NCI-H2029 (cell line): ENCODE data around the gene TMEM132D.
"Not testable (repeated sequence)": the region's sequence is repeated elsewhere in the genome, so short reads cannot be mapped to it uniquely, and the experiment has no call there.

ENCODE experiments used
- DNase-seq: peaks from one replicate; lab custom pipeline; 2025; lab: John Stamatoyannopoulos, UW

The TMEM132D gene

GRCh38 chr12:129237881-129238280 lies 665.9 kb downstream of the TMEM132D start:
- DNase-seq, result no peak

GRCh38 chr12:129234209-129234608 lies 669.6 kb downstream of the TMEM132D start:
- DNase-seq, result no peak

GRCh38 chr12:129231491-129231890 lies 672.3 kb downstream of the TMEM132D start:
- DNase-seq, result no peak

- DNase-seq, result no peak
Measured at GRCh38 chr12:129230995-129231394, 672.8 kb downstream of the TMEM132D start.

GRCh38 chr12:129226851-129227250 lies 677.0 kb downstream of the TMEM132D start:
- no peak for DNase-seq

- no peak for DNase-seq
Measured at GRCh38 chr12:129226005-129226404, 677.8 kb downstream of the TMEM132D start.

- DNase-seq, result no peak
Measured at GRCh38 chr12:129215556-129215955, 688.3 kb downstream of the TMEM132D start.

GRCh38 chr12:129213551-129213950 lies 690.3 kb downstream of the TMEM132D start:
- no peak for DNase-seq

GRCh38 chr12:129211862-129212630 lies 691.8 kb downstream of the TMEM132D start:
- no peak for DNase-seq

GRCh38 chr12:129208566-129208965 lies 695.3 kb downstream of the TMEM132D start:
- DNase-seq, result no peak

GRCh38 chr12:129207084-129207483 lies 696.7 kb downstream of the TMEM132D start:
- DNase-seq, result no peak

- DNase-seq, result no peak
Measured at GRCh38 chr12:129203456-129203855, 700.4 kb downstream of the TMEM132D start.

GRCh38 chr12:129202109-129202814 lies 701.6 kb downstream of the TMEM132D start:
- DNase-seq, result no peak

- no peak for DNase-seq
Measured at GRCh38 chr12:129201029-129201428, 702.8 kb downstream of the TMEM132D start.

GRCh38 chr12:129200576-129200975 lies 703.2 kb downstream of the TMEM132D start:
- DNase-seq, result no peak

- DNase-seq, result no peak
Measured at GRCh38 chr12:129196927-129197326, 706.9 kb downstream of the TMEM132D start.

GRCh38 chr12:129195081-129195480 lies 708.7 kb downstream of the TMEM132D start:
- no peak for DNase-seq

- no peak for DNase-seq
Measured at GRCh38 chr12:129193263-129193871, 710.5 kb downstream of the TMEM132D start.

- DNase-seq, result no peak
Measured at GRCh38 chr12:129190827-129191226, 713.0 kb downstream of the TMEM132D start.

GRCh38 chr12:129189879-129190278 lies 713.9 kb downstream of the TMEM132D start:
- not testable (repeated sequence) for DNase-seq

GRCh38 chr12:129186952-129187351 lies 716.9 kb downstream of the TMEM132D start:
- DNase-seq, result peak; percentile 10

- DNase-seq, result no peak
Measured at GRCh38 chr12:129185855-129186254, 718.0 kb downstream of the TMEM132D start.
